GM21717 (cell line): ENCODE results near the gene STARD9.
A peak's percentile ranks its signal among the peaks of the same experiment; 100 is the strongest.
"Not testable (repeated sequence)": the region's sequence is repeated elsewhere in the genome, so short reads cannot be mapped to it uniquely, and the experiment has no call there.

Experiments
- ATAC-seq: cut with Tn5 transposase; IDR thresholded peaks from one replicate; pipeline ENCODE4 v1.9.1; 2021; ENCODE audit warnings: mild to moderate bottlenecking, moderate library complexity; ENCODE audit not compliant: unreplicated experiment

STARD9 gene

DNA sequence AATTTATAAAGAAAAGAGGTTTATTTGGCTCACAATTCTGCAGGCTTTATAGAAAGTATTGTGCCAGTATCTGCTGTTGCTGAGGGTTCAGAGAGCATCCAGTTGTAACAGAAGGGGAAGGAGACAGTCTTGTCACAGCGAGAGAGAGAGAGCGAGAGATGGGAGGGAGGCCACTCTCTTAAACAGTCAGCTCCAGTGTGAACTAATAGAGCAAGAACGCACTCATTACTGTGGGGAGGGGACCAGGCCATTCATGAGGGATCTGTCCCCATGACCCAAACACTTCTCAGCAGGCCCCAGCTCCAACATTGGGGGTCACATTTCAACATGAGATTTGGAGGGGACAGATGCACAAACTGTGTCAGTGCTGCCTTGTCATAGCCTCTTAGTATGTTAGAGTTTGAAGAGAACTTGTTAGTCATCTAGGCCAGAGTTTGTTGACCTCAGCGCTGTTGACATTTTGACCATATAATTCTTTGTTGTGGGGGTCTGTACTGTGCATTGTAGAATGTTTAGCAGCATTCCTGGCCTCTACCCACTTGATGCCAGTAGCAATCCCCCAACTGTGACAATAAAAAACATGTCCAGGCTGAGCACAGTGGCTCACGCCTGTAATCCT, 15.3 kb downstream of the STARD9 start:
- no peak for ATAC-seq

DNA sequence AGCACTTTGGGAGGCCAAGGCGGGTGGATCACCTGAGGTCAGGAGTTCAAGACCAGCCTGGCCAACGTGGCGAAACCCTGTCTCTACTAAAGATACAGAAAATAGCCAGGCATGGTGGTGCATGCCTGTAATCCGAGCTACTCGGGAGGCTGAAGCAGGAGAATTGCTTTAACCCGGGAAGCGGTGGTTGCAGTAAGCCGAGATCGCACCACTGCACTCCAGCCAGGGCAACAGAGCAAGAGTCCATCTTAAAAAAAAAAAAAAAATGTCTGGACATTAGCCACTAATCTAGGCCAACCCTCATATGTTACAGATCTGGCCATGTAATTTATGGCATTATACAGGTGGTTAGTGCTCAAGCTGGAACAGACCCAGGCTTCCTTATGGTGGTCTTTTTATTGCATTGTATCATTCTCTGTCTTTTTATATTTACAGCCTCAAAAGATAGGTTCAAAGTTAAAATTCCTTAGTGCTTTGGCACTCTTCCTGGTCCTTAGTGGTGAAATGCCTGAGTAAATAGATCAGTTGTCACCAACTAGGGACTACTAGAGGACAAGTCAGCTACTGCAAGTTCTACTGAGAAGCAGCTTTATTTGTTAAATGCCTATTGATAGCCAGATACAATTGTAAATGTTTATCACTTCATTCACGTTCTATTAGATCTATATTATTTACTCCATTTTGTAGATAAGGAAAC, 16.0 kb downstream of the STARD9 start:
- ATAC-seq = no peak

DNA sequence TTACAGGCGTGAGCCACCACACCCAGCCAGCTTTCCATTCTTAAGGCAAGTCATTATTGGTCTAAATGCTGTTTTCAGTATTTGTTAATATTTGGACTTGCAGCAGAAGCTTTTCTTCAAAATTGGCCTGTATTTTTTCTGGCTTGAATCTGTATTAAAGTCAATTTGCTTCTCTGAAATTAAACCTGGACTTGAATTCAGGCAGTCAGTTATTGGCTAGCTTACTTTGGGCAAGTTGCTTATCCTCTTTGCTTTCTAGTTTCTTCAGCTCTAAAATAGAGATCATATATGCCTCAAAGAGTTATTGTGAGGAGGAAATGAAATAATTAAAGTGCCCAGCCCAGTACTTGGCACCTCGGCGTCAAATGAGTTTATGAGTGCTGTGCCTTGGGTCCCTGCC, 17.3 kb downstream of the STARD9 start:
- ATAC-seq = no peak

DNA sequence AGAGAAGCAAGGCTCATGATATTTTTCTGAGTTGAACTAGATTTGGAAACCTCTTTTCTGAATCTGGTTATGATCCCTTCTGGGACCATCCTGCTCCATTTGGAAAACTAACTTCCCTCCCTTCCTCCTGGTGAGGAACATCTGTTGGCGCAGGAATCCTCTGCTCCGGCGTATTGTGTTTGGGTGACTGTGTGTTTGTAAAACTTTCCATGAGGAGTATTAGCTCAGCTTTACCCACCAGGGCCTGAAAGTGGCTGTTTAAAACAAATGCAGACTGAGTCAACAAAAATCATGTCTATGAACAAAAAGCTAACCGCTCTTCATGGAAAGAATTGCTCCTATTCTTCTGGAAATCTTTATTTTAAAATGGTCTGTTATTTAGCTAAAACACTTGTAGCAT, 17.7 kb downstream of the STARD9 start:
- ATAC-seq = no peak

DNA sequence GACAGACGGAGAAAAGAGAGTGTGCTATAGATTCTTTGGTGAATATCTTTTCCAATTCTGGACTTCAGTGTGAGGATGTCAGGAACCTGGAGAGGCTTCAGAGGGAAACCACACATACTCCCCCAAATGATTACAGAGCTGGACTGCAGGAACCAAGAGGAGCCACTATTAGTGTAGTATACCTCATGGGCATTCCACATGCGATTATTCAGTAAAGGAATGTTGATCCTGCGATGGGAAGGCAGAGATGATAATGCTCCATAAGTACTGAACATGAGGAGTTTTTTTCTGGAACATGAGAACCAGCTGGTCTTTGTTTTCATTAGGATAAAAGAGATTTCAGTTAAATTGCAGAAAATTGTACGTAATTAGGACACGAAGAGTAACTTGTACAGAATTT, 18.7 kb downstream of the STARD9 start:
- no peak for ATAC-seq

DNA sequence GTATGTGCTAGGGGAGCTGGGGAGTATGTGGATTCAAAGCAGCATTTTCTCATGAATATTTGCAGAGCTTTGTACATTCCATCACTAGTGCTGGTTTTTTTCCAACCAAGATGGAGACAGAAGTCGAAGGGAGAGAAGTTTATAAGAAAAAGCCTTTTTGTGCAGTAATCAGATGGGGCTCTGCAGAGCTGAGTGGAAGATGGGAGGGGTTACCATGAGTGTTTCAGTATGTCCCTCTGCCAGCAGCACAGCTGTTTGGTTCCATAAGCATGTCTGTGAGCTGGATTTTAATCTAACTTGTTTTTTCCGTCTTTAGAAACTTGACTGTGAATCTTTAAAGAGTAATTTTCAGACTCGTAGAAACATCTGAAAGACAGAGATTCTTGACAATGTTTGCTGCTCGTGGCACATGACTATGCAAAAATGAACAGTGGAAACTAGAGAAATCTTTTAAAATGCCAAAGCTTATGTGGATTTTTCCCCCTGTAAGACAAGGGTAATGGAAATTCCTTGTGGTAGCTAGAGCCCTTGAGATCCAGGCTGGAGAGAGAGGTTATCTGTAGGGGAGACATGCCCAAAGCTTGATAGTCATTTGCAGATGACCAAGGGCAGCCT, 20.3 kb downstream of the STARD9 start:
- ATAC-seq = no peak

DNA sequence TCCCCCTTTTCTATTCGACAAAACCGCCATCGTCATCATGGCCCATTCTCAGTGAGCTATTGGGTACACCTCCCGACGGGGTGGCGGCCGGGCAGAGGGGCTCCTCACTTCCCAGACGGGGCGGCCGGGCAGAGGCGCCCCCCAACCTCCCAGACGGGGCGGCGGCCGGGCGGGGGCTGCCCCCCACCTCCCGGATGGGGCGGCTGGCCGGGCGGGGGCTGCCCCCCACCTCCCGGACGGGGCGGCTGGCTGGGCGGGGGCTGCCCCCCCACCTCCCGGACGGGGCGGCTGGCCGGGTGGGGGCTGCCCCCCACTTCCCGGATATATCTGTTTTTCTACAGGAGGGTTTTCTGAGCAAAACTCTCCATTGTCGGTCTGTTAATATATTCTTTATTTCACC, 25.9 kb downstream of the STARD9 start:
- not testable (repeated sequence) for ATAC-seq

DNA sequence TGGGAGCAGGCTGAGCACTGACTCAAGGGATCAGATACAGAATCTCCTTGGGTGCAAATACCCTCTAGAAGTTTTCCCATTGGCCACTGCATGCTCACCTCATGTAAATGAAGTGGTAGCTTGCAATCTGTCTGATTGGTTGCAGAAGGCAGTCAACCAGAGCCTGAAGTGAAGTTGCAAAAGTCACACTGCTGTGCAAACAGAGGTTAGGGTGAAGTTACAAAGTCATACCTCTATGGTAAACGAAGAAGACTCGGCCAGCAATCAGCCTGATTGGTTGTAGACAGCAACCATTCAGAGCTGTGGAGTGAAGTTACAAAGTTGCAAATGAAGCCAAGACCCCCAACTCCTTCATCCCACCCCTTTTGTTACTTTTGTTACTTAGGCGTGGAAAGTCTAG, 27.1 kb downstream of the STARD9 start:
- no peak for ATAC-seq

DNA sequence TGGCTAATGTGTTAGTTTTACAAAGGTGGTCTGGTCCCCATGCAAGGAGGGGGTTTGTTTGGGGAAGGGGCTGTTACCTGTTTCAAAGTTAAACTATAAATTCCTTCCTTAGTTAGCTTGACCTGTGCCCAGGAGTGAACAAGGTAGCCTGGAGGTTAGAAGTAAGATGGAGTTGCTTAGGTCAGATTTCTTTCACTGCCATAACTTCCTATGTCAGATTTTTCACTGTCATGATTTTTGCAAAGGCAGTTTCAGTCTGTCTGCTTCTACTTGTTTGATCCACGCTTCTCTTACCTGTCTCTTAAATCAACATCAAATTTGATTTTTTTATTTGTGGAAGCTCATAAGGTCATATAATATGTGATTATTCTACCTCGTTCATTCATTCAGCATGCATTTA, 28.6 kb downstream of the STARD9 start:
- no peak for ATAC-seq

DNA sequence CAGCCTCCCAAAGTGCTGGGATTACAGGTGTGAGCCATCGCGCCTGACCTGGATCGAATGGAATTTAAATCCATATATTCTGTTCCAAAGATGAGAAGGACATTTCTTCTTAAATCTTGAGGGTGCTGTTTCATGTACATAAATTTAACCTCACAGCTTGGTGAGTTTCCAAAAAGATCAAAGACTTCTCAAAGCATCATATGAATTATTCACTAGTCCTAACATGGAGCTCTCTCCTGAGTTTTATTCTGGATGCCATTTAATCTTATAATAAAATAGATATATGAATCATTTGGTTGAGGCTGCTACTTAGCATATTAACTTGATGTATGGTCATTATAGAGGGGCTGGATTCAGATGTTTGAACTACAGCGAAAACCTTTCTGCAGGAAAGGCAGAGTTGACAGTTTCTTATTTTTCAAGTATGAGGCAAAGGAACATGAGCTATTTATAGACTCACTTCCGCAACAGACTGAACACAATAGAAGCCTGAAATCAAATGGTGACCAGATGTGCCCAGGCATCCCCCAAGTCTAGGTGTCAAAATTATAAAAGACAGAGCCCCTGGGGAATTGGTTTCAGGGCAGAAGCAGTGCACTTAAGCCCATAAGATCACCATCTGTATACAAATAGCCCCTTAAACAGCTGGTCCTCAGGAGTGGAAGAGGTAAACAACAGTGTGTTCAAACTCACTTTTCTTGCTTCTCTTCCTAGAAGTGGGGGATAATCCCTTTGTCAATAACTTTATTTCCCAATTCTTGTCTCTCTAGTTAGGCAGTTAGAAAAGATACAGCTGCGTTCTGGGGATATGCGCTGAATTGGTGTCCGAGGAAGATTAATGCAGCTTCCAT, 29.7 kb downstream of the STARD9 start:
- no peak for ATAC-seq

DNA sequence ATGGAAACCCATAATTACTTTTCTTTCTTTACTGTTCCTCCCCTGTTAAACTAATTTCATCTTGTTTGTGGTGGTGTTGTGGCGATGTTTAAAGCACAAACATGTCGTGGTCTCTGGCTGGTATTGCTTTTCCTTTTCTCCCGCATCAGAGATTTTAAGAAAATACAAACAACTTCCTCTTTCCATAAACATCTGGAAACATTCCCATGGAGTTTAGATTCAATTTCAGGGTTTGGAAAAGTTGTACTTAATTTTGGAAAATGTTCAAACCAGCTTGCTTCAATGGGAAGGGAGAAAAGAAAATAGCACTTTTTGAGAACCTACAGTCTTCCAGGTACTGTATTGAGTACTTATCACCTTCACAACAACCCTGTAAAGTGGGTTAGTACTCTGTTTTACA, 30.4 kb downstream of the STARD9 start:
- no peak for ATAC-seq

DNA sequence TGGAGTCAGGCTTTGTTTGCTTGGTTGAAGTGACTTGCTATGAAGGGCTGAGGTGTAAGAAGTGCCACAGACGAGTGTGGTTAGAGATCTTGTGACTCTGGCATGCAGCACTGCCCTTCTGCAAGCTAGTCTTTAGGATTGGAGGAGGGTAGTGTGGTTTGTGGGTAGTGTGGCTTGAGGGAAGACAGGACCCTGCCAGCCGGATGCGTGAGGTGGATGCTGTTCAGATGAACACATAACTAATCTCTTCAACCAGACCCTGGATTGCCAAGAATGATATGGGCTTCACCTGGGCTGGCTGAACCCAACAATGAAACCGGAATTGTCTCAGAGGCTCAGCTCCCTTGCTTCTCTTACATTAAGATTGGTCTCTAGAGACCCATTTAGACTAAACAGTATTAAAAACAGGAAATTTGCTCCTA, 32.7 kb downstream of the STARD9 start:
- ATAC-seq = peak; percentile 48

DNA sequence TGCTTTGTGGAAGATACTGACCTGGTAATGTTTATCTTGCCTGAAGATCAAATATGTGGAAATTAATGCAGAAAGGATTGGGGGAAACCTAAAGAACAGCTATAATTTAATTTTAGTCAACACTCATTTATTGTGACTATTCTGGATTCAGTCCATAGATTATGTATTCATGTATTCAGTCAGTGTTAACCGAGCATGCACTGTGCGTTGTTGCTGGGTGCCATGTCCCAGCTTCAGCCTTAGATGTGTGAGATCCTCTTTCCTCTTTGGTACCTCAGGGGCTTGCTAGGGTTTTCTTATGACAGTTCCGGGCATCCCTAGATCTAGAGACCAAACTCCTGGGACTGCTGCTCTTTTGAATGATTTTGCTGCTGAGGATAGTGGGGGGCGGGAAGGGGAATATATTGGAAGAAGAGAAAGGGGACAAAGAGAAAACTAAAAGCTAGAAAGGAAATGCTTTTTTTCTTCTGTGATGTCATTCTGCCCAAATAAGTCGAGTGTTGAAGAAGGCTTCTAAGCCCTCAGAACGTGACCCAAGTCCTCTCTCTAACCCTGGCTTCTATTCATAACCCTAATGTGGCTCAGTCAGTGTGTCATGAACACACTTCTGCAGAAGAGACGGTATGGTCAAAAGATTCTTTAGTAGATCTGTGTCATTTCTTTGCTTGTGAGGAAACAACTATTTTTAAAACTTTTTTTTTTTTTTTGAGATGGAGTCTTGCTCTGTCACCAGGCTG, 33.5 kb downstream of the STARD9 start:
- ATAC-seq = no peak

DNA sequence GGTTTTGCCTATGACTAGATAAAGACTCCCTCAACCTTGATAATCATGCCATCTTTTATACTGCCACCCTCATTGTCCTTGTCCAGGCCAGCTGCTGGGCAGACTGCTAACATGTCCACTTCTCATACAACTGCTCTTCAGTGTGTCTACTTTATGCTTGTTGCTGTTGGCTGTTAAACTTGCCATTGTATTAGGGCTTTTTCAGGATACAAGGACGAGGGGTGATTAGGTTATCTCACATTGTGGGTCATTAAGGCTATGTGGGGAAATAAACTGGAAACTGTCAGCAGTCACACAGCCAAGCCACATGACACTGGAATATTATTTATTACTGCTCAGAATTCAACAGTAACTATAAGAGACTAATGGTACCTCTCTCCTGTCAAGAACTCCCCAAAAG, 36.1 kb downstream of the STARD9 start:
- no peak for ATAC-seq

DNA sequence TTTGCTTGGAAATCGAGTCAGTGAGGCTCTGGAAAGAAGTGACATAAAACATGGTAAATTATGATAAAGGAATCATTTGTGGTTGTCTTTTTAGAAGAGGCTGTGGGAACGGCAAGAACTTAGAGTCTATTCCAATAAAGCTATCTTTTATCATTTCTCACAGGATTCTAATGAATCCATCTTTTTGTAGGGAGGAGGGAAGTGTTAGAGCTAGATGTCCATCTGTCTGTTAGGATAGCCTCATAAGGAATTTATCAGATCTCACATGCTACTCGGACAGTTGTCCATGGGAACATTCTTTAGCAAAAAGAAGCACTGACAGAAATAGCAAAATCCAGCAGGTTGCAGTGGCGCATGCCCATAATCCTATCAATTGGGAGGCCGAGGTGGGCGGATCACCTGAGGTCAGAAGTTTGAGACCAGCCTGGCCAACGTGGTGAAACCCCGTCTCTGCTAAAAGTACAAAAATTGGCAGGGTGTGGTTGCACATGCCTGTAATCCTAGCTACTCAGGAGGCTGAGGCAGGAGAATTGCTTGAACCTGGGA, 37.0 kb downstream of the STARD9 start:
- ATAC-seq = no peak

DNA sequence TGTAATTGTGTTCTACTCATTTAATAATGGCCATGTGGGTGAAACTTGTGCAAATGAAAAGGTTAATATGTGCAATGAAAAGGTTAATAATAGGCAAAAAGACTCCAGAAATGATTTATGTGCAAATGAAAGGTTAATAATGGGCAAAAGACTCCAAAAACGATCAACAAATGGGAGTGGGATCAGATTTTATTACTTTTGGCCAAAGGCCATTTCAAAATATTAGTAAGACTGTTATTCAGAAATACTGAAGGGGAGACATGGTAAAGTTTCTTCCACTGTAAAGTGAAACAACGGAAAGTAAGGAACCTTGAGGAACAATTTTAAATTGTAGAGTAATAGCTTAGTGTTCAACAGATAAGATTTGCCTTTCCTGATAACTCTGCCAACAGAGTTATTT, 40.7 kb downstream of the STARD9 start:
- ATAC-seq = no peak

DNA sequence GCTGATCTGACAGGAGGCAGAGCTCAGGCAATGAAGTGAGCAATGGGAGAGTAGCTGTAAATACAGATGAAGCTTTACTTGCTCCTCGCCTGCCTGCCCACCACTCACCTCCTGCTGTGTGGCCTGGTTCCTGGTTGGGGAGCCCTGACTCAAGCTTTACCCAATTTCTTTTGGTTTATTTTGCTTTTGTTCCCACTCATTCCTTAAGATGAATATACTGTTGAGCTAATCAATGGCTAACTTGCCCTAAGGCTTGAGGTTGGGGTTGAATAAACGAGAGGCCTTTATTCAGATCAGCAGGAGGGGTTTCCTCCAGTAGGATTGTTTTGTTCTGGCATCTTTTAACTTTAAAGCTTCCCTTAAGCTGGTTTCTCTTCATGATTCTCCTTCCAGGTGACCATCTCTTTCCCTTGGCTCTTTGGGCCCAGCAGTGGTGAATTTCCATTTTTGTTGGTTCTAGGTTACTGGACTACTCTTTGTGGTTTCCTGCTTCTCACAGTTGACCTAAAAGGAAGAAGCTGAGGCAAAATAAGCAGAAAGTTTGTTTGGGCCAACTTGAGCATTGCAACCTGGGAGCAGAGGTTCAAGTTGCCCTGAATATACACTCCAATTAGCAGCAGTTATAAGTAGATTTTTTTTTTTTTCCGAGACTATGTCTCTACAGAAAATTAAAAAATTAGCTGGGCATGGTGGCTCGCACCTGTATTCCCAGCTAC, 44.4 kb downstream of the STARD9 start:
- no peak for ATAC-seq

DNA sequence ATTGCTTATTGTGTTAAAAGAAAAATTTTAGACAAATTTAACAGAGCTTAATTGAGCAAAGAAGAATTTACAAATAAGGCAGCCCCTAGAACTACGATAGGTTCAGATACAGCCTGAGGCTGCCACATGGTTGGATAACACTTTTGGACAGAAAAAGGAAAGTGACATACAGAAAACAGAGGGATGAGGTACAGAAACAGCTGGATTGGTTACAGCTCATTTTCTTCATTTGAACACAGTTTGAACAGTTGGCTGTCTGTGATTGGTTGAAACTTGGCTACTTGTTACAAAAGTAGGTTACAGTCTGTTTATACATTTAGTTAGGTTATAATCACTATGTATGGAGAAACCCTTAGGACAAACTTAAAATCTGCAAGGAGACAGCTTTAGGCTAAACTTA, 46.0 kb downstream of the STARD9 start:
- no peak for ATAC-seq

DNA sequence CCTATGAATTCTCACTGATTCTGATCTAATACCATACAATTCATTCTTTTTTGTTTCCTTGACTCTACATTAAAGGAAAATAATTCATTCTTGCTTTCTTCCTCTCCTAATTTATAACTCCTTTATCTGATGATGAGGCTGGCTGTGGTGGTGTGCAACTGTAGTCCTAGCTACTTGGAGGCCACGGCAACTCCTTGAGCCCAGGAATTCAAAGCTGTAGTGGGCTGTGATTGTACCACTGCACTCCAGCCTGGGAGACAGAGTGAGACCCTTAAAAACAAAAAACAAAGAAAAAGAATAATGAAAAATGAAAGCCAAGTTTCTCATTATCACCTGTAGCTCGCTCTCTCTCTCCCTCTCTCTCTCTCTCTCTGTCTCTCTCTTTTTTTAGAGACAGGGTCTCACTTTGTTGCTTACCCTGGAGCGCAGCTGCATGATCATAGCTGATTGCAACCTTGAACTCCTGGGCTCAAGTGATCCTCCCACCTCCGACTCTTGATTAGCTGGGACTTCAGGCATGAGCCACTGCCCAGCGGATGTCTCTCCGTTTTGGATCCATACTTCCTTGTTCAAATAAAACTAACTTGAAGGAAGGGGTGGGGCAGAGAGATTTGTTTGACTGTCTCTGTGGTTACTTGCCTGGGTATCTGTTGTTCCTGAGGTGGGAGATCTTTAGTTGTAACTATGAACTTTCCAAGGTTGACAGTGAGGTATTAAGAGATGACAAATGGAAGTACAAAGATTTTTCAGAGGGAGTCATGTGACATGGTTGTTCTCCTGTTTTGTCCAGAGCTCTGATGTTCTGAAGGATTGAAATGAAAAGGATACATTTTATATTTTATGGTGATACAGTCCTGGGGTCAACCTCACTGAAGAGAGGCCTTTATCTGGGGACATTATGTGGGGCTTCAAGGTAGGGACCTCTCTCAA, 46.9 kb downstream of the STARD9 start:
- ATAC-seq = no peak
